SK-N-SH (cell line): ENCODE measurements around the gene NEUROD6. TPM values are rescaled to one million over a fixed set of nuclear protein-coding genes. Genes with fewer than 3 reads are reported as not detected.

Experiments used
- CTCF ChIA-PET: fragments of 300-600, 350-600 bp; formaldehyde crosslinking; extraction: SDS; loops from one replicate; lab custom pipeline; 2021; lab: Yijun Ruan, JAX
- POLR2A ChIA-PET: fragments of 350-600 bp; sonication (Branson Sonifier 250); formaldehyde crosslinking; extraction: SDS; loops from one replicate; lab custom pipeline; 2020; ENCODE audit warnings: antibody characterized with exemption, inconsistent platforms; lab: Yijun Ruan, JAX
- DNase-seq: peaks from one replicate; pipeline ENCODE4 v3.0.0; 2012
- H2AFZ ChIP-seq: fragments of 200-600 bp; sonication (generic); 2 replicates; pipeline ENCODE4 v1.8.1; 2016; ENCODE audit warnings: antibody characterized with exemption, mild to moderate bottlenecking, low read depth
- H3F3A ChIP-seq: fragments of 200-600 bp; sonication (generic); replicated peaks from 2 replicates; pipeline ENCODE3; 2016; ENCODE audit warnings: antibody characterized with exemption, mild to moderate bottlenecking; ENCODE audit not compliant: insufficient read depth
- H3K27ac ChIP-seq, 2 experiments: fragments of 200-500 bp in 1 of 2; fragments of 200-600 bp in 1 of 2; sonication (Bioruptor generic) in 1 of 2; sonication (generic), shearing (Covaris generic) in 1 of 2; 2 replicates each; pipeline versions ENCODE4 v1.5.1 to v1.6.1; 2014 to 2016; ENCODE audit warnings: low read depth in 2 of 2, inconsistent platforms in 1 of 2, low read length in 1 of 2, mild to moderate bottlenecking in 1 of 2, mixed read lengths in 1 of 2
- H3K27me3 ChIP-seq: fragments of 200-600 bp; sonication (generic), shearing (Covaris generic); 2 replicates; pipeline ENCODE4 v1.6.1; 2016; ENCODE audit warnings: mixed run types; ENCODE audit not compliant: insufficient read depth
- H3K36me3 ChIP-seq, 2 experiments: fragments of 200-500 bp in 1 of 2; fragments of 200-600 bp in 1 of 2; sonication (Bioruptor generic) in 1 of 2; sonication (generic) in 1 of 2; replicated peaks in 1 of 2; 2 replicates each; pipeline versions ENCODE3 to v1.5.1; 2014 to 2016; ENCODE audit warnings: low read length in 1 of 2, mild to moderate bottlenecking in 1 of 2; ENCODE audit not compliant: insufficient read depth in 2 of 2, control insufficient read depth in 1 of 2
- H3K4me1 ChIP-seq, 2 experiments: fragments of 200-500 bp in 1 of 2; fragments of 200-600 bp in 1 of 2; sonication (Bioruptor generic) in 1 of 2; sonication (generic), shearing (Covaris generic) in 1 of 2; 2 replicates each; pipeline versions ENCODE4 v1.5.1 to v1.6.1; 2014 to 2016; ENCODE audit warnings: low read depth in 1 of 2, low read length in 1 of 2, mixed run types in 1 of 2; ENCODE audit not compliant: insufficient read depth in 2 of 2, control insufficient read depth in 1 of 2
- H3K4me2 ChIP-seq: fragments of 200-600 bp; sonication (generic), shearing (Covaris generic); 2 replicates; pipeline ENCODE4 v1.6.1; 2017; ENCODE audit warnings: mixed run types
- H3K4me3 ChIP-seq, 2 experiments: fragments of 200-500 bp in 1 of 2; fragments of 200-600 bp in 1 of 2; sonication (Bioruptor generic) in 1 of 2; sonication (generic), shearing (Covaris generic) in 1 of 2; 2 replicates each; pipeline versions ENCODE4 v1.5.1 to v1.8.1; 2014 to 2016; ENCODE audit warnings: low read depth in 2 of 2, inconsistent platforms in 1 of 2, low read length in 1 of 2, mild to moderate bottlenecking in 1 of 2, mixed read lengths in 1 of 2, moderate library complexity in 1 of 2
- H3K79me2 ChIP-seq: fragments of 200-600 bp; sonication (generic); 2 replicates; pipeline ENCODE4 v1.8.1; 2017; ENCODE audit warnings: mild to moderate bottlenecking; ENCODE audit not compliant: insufficient read depth
- H3K9ac ChIP-seq: fragments of 200-600 bp; sonication (generic); 2 replicates; pipeline ENCODE4 v1.6.1; 2017; ENCODE audit warnings: mixed run types
- H3K9me2 ChIP-seq: fragments of 200-600 bp; sonication (generic); 2 replicates; pipeline ENCODE4 v1.6.1; 2017; ENCODE audit warnings: mixed run types
- H3K9me3 ChIP-seq: fragments of 200-600 bp; sonication (generic); 2 replicates; pipeline ENCODE4 v1.6.1; 2017; ENCODE audit warnings: mixed run types, mild to moderate bottlenecking, moderate library complexity
- H4K20me1 ChIP-seq: fragments of 200-600 bp; sonication (generic); 2 replicates; pipeline ENCODE4 v1.6.1; 2017; ENCODE audit warnings: mild to moderate bottlenecking, mixed run types; ENCODE audit not compliant: insufficient read depth
- CHD2 ChIP-seq: fragments of 150-350 bp; IDR thresholded peaks from 2 replicates; pipeline ENCODE4 v1.6.1; 2018; ENCODE audit warnings: low read length; ENCODE audit not compliant: partially characterized antibody
- EZH2phosphoT487 ChIP-seq: fragments of 200-600 bp; sonication (generic); IDR thresholded peaks from 2 replicates; pipeline ENCODE4 v1.6.1; 2017; ENCODE audit warnings: low read depth, mixed run types, mild to moderate bottlenecking, antibody characterized with exemption, moderate library complexity, borderline replicate concordance
- FOXJ3 ChIP-seq: sonication (generic); formaldehyde crosslinking; IDR thresholded peaks from 2 replicates; pipeline ENCODE4 v1.5.1; 2020; ENCODE audit warnings: mild to moderate bottlenecking, missing genetic modification reagents
- FOXM1 ChIP-seq: IDR thresholded peaks from 2 replicates; pipeline ENCODE4 v1.4.0; 2012; ENCODE audit warnings: low read depth, mild to moderate bottlenecking
- GABPA ChIP-seq: IDR thresholded peaks from 2 replicates; pipeline ENCODE4 v1.4.0; 2012; ENCODE audit warnings: low read depth, mild to moderate bottlenecking
- GATA2 ChIP-seq: sonication (generic); formaldehyde crosslinking; IDR thresholded peaks from 2 replicates; pipeline ENCODE4 v1.5.0; 2020; ENCODE audit warnings: mild to moderate bottlenecking, missing genetic modification reagents
- JUND ChIP-seq: IDR thresholded peaks from 2 replicates; pipeline ENCODE4 v1.4.0; 2012
- POLR2AphosphoS5 ChIP-seq: IDR thresholded peaks from 2 replicates; pipeline ENCODE4 v1.6.1; 2012; ENCODE audit warnings: low read depth, low read length
- RAD21 ChIP-seq: IDR thresholded peaks from 2 replicates; pipeline ENCODE4 v1.6.1; 2012; ENCODE audit warnings: mild to moderate bottlenecking, low read length
- SIN3A ChIP-seq: IDR thresholded peaks from 2 replicates; pipeline ENCODE4 v1.6.1; 2012; ENCODE audit warnings: low read depth, mild to moderate bottlenecking, low read length, moderate library complexity, borderline replicate concordance
- TEAD4 ChIP-seq: IDR thresholded peaks from 2 replicates; pipeline ENCODE4 v1.4.0; 2012; ENCODE audit warnings: mild to moderate bottlenecking, borderline replicate concordance; ENCODE audit not compliant: insufficient read depth
- WGBS: methylation state at CpG from one replicate; pipeline ENCODE4 v1.1.6; 2017; ENCODE audit warnings: low lambda C conversion rate; 5-methylcytosine and 5-hydroxymethylcytosine counted together
- polyA plus RNA-seq, 3 experiments: library from polyadenylated mRNA; depleted of rRNA; stranded (reverse); fragments of >200 nt; gene quantifications; 2 replicates each; pipeline ENCODE4 v1.2.3, GENCODE V29; 2012
- TF ChIP-seq, protein P1 (sequence below): IDR thresholded peaks from 2 replicates; pipeline ENCODE4 v1.4.0; 2012; ENCODE audit warnings: low read depth, borderline replicate concordance
- TF ChIP-seq, protein P2 (sequence below): fragments of 150-350 bp; IDR thresholded peaks from 2 replicates; pipeline ENCODE4 v1.6.1; 2017; ENCODE audit warnings: antibody characterized with exemption, low read length, low read depth, borderline replicate concordance
- TF ChIP-seq, protein P3 (sequence below): fragments of 200-600 bp; sonication (generic); IDR thresholded peaks from 2 replicates; pipeline ENCODE4 v1.6.1; 2017; ENCODE audit warnings: antibody characterized with exemption, mild to moderate bottlenecking, moderate library complexity
- TF ChIP-seq, protein P4 (sequence below): IDR thresholded peaks from 2 replicates; pipeline ENCODE4 v1.4.0; 2012; ENCODE audit warnings: low read depth

The NEUROD6 gene
- polyA plus RNA-seq, 1 of the 3 experiments (the other 2 are of a cell fraction) = not detected

DNA sequence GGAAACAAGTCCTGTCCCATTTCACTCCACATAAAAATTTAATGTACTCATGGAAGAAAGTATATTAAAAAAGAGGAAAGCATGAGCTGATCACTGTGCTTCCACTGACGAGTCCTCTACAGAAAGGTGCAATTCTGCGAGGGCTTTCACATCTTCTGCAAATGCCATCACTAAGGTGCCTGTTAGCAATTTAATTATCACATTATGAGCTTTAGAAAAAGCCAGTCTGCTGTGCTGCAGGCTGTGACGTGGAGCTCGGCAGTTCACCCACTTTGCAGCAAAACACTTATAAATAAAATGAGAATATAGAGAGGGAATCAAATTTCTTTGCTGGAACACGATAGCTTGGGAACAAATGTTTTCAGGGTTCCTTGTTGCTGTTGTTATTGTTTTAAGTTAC is 22.5 kb upstream of the NEUROD6 start:
- Histone ChIP-seq H3K4me1 (no peaks in the 10 kb centered on the region), H3K27me3 (peaks cover 24% of the 10 kb centered on the region; the same call in 1 of the 2 replicates), H3F3A (no peaks in the 10 kb centered on the region), H3K27ac (no peak overlapping the region), H3K9me3 (no peaks in the 10 kb centered on the region), H3K79me2 (no peaks in the 10 kb centered on the region), H3K4me2 (no peak overlapping the region), H3K9me2 (no peaks in the 10 kb centered on the region), H2AFZ (no peak overlapping the region), H3K9ac (no peak overlapping the region), H3K4me3 (no peak overlapping the region), H4K20me1 (no peaks in the 10 kb centered on the region), H3K36me3 (no peaks in the 10 kb centered on the region)
- WGBS = 8% methylated on average over 5 of the region's 5 CpGs
- TF ChIP-seq GATA2 (CRISPR knock-in tag) (no peak), FOXM1 (no peak), SIN3A (no peak), FOXJ3 (CRISPR knock-in tag) (no peak), RAD21 (no peak), JUND (no peak), CHD2 (no peak), TEAD4 (no peak), POLR2AphosphoS5 (no peak)
- TF ChIP-seq, protein P1, sequence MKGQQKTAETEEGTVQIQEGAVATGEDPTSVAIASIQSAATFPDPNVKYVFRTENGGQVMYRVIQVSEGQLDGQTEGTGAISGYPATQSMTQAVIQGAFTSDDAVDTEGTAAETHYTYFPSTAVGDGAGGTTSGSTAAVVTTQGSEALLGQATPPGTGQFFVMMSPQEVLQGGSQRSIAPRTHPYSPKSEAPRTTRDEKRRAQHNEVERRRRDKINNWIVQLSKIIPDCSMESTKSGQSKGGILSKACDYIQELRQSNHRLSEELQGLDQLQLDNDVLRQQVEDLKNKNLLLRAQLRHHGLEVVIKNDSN = no peak
- ChIA-PET POLR2A (no interaction called here), CTCF (interaction anchor here (2.0 kb wide), 1 partner anchor 80 kb away, joined by 6 read pairs; no protein-coding TSS in a partner anchor)
- DNase-seq = no peak

DNA sequence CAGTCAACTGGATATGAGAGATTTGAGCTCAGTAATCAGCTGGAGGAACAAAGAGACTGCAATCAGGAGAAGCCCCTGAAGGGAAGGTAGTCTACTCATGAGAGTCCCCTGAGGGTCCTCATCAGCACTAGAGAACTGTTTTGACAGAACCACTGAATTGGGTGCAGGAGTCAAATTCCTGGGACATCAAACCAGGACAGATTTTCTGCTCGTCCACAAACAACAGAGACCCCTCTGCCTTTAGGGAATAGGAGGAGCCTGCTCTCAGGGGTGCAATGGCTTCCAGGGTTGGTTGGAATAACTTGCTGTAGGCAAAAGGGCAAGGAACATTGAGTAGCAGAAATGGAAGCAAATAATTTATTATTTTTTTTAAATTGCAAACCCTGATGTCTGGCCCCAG is 21.9 kb upstream of the NEUROD6 start:
- Histone ChIP-seq H3K9me2 (no peaks in the 10 kb centered on the region), H3K36me3 (no peaks in the 10 kb centered on the region), H3F3A (no peaks in the 10 kb centered on the region), H3K79me2 (no peaks in the 10 kb centered on the region), H3K4me3 (no peak overlapping the region), H3K4me2 (no peak overlapping the region), H3K27ac (no peak overlapping the region), H3K9ac (no peak overlapping the region), H2AFZ (no peak overlapping the region), H3K27me3 (peaks cover 24% of the 10 kb centered on the region; the same call in 1 of the 2 replicates), H4K20me1 (no peaks in the 10 kb centered on the region), H3K9me3 (no peaks in the 10 kb centered on the region), H3K4me1 (no peaks in the 10 kb centered on the region)
- 8% methylated on average over 1 of the region's 1 CpG for WGBS
- no peak for DNase-seq
- ChIA-PET POLR2A (no interaction called here), CTCF (interaction anchor here (2.0 kb wide), 1 partner anchor 81 kb away, joined by 6 read pairs; no protein-coding TSS in a partner anchor)
- TF ChIP-seq GABPA = no peak

DNA sequence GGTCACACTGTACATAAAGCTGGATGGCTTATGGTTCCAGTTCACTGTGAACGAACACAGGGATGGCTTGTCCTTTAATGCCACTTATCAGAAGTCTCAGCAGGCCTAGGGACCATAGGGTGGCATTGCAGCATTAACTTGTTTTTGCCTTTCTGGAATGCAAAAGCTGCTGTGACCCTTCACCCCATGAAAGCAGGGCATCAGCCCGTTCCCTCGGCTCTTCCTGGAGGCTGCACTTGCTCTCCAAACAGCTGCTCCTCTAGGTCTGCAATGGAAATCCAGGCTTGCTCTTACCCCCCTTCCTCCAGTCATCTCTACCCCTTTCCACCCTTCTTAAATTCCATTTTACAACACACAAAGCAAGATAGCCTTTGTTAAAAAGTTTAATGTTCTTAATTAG is 17.9 kb upstream of the NEUROD6 start:
- no peak for DNase-seq
- no peaks in the 10 kb centered on the region for H3K9me2 ChIP-seq
- no peaks in the 10 kb centered on the region for H4K20me1 ChIP-seq
- no peaks in the 10 kb centered on the region for H3K9me3 ChIP-seq
- H3K36me3 ChIP-seq = no peaks in the 10 kb centered on the region
- WGBS = 8% methylated on average over 3 of the region's 3 CpGs
- peaks cover 17% of the 10 kb centered on the region; the same call in 1 of the 2 replicates for H3K27me3 ChIP-seq
- no peak overlapping the region for H3K9ac ChIP-seq
- H3K4me1 ChIP-seq = no peaks in the 10 kb centered on the region
- no peaks in the 10 kb centered on the region for H3F3A ChIP-seq
- no peak overlapping the region for H2AFZ ChIP-seq
- H3K4me3 ChIP-seq = no peak overlapping the region
- ChIA-PET POLR2A (no interaction called here), CTCF (interaction anchor here (0.8 kb wide), 1 partner anchor 85 kb away, joined by 3 read pairs; no protein-coding TSS in a partner anchor)
- H3K4me2 ChIP-seq = no peak overlapping the region
- TF ChIP-seq, protein P2, sequence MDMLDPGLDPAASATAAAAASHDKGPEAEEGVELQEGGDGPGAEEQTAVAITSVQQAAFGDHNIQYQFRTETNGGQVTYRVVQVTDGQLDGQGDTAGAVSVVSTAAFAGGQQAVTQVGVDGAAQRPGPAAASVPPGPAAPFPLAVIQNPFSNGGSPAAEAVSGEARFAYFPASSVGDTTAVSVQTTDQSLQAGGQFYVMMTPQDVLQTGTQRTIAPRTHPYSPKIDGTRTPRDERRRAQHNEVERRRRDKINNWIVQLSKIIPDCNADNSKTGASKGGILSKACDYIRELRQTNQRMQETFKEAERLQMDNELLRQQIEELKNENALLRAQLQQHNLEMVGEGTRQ = no peak
- TF ChIP-seq FOXJ3 (CRISPR knock-in tag) (no peak), EZH2phosphoT487 (no peak)
- TF ChIP-seq, protein P3, sequence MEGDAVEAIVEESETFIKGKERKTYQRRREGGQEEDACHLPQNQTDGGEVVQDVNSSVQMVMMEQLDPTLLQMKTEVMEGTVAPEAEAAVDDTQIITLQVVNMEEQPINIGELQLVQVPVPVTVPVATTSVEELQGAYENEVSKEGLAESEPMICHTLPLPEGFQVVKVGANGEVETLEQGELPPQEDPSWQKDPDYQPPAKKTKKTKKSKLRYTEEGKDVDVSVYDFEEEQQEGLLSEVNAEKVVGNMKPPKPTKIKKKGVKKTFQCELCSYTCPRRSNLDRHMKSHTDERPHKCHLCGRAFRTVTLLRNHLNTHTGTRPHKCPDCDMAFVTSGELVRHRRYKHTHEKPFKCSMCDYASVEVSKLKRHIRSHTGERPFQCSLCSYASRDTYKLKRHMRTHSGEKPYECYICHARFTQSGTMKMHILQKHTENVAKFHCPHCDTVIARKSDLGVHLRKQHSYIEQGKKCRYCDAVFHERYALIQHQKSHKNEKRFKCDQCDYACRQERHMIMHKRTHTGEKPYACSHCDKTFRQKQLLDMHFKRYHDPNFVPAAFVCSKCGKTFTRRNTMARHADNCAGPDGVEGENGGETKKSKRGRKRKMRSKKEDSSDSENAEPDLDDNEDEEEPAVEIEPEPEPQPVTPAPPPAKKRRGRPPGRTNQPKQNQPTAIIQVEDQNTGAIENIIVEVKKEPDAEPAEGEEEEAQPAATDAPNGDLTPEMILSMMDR = no peak
- TF ChIP-seq, protein P4, sequence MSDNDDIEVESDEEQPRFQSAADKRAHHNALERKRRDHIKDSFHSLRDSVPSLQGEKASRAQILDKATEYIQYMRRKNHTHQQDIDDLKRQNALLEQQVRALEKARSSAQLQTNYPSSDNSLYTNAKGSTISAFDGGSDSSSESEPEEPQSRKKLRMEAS = no peak
- H3K79me2 ChIP-seq = no peaks in the 10 kb centered on the region
- H3K27ac ChIP-seq = no peak overlapping the region
